ENCODE results near the gene NRAS. TPM values are rescaled to one million over a fixed set of nuclear protein-coding genes. Genes with fewer than 3 reads are reported as not detected.

Gene NRAS
- total and polyA plus RNA-seq, 9 of the 15 experiments (the other 6 are each of a cell fraction or from before 2014, with no cell fraction given), result 40.7 to 94.5 (median 75.4) TPM

DNA sequence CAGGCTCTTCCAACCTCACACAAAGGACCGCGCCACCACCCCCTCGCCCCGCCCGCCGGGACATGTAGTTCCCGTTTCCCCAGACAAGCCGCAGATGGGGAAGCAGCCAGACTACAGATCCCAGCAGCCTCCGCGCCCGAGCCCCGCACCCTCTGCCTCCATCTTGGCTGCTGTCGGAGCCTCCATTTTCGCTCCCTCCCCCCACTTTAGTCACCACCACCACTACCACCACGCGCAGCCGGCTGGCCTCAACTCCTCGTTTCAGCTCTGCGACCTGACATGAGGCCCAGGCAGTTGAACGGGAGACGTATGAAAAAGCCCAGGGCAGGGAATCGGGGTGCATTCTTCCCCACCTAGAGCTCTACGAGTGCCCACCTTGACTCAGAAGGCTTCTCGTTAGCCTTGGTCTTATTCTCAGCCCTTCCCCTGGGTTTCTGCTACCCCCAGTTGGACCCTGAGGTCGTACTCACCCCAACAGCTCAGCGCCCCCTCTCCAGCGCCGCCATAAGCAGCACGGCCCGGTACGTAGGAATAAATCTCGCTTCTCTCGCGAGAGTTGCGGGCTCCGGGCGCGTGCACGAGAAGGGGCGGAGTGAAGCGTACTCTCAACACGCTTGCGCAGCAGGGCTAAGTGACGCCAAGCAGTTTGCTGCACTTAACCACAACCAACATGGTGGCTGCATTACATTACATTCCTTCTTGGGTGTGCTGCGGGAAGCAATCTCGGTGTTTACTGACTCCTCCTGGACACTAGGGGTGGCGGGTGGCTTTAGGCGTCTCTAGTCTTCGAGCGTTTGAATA lies 41.1 kb upstream of the NRAS start, which contains the start of gene CSDE1 (continued):
- TF ChIP-seq PRDM10 (IDR thresholded peaks at IDR 0.05; ENCODE audit: partially characterized antibody), result peak; percentile 53
- TF ChIP-seq TSHZ1 (CRISPR knock-in tag; IDR thresholded peaks at IDR 0.05), result no peak
- 0 out of 2 replicates have a peak, but pooled peaks have one; percentile 22 for TF ChIP-seq SMARCA4 (IDR thresholded peaks at IDR 0.05)
- TF ChIP-seq GABPB1 (CRISPR knock-in tag; IDR thresholded peaks at IDR 0.05), result peak; percentile 73
- TF ChIP-seq FOXJ2 (tag; IDR thresholded peaks at IDR 0.05), result peak; percentile 57; the same call in 1 of the 2 replicates
- peak; percentile 40; the same call in 1 of the 2 replicates for TF ChIP-seq ZNF41 (CRISPR knock-in tag; conservative IDR thresholded peaks at IDR 0.05)
- no peak for TF ChIP-seq KDM1A (IDR thresholded peaks at IDR 0.05)
- TF ChIP-seq ZNF3 (CRISPR knock-in tag; IDR thresholded peaks at IDR 0.05), result no peak
- TF ChIP-seq ZNF408 (CRISPR knock-in tag; IDR thresholded peaks at IDR 0.05; ENCODE audit: low read depth), result no peak
- TF ChIP-seq ILK (tag; IDR thresholded peaks at IDR 0.05; ENCODE audit: borderline replicate concordance, low read depth), result no peak
- no peak for TF ChIP-seq MCM2 (IDR thresholded peaks at IDR 0.05; ENCODE audit: low read depth)
- no peak for TF ChIP-seq RBM17 (IDR thresholded peaks at IDR 0.05; ENCODE audit: borderline replicate concordance, low read depth, low read length)
- TF ChIP-seq, protein P1, sequence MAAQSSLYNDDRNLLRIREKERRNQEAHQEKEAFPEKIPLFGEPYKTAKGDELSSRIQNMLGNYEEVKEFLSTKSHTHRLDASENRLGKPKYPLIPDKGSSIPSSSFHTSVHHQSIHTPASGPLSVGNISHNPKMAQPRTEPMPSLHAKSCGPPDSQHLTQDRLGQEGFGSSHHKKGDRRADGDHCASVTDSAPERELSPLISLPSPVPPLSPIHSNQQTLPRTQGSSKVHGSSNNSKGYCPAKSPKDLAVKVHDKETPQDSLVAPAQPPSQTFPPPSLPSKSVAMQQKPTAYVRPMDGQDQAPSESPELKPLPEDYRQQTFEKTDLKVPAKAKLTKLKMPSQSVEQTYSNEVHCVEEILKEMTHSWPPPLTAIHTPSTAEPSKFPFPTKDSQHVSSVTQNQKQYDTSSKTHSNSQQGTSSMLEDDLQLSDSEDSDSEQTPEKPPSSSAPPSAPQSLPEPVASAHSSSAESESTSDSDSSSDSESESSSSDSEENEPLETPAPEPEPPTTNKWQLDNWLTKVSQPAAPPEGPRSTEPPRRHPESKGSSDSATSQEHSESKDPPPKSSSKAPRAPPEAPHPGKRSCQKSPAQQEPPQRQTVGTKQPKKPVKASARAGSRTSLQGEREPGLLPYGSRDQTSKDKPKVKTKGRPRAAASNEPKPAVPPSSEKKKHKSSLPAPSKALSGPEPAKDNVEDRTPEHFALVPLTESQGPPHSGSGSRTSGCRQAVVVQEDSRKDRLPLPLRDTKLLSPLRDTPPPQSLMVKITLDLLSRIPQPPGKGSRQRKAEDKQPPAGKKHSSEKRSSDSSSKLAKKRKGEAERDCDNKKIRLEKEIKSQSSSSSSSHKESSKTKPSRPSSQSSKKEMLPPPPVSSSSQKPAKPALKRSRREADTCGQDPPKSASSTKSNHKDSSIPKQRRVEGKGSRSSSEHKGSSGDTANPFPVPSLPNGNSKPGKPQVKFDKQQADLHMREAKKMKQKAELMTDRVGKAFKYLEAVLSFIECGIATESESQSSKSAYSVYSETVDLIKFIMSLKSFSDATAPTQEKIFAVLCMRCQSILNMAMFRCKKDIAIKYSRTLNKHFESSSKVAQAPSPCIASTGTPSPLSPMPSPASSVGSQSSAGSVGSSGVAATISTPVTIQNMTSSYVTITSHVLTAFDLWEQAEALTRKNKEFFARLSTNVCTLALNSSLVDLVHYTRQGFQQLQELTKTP (IDR thresholded peaks at IDR 0.05; ENCODE audit: low read depth in 1 of 2, partially characterized antibody in 2 of 2), result peak; percentile 79 to 97
- TF ChIP-seq HMGN3 (IDR thresholded peaks at IDR 0.05; ENCODE audit: borderline replicate concordance, extremely low read depth, insufficient read length, low read depth, low read length), result peak; percentile 56
- TF ChIP-seq RBFOX2 (IDR thresholded peaks at IDR 0.05; ENCODE audit: low read depth, low read length), result peak; percentile 98
- TF ChIP-seq BHLHE40 (IDR thresholded peaks at IDR 0.05; ENCODE audit: low read length), result peak; percentile 93
